CD4-positive, alpha-beta memory T cell (primary cell): Measurements from ENCODE around the gene ELP4. TPM values are rescaled to one million over a fixed set of nuclear protein-coding genes. Genes with fewer than 3 reads are reported as not detected.

ENCODE experiments used
- CTCF ChIA-PET: fragments of 350-600 bp; sonication (Branson Sonifier 250); formaldehyde crosslinking; loops from one replicate; lab custom pipeline; 2021; ENCODE audit warnings: inconsistent platforms; ENCODE audit not compliant: partially characterized antibody; lab: Charles Lee
- POLR2A ChIA-PET: fragments of 350-600 bp; sonication (Branson Sonifier 250); formaldehyde crosslinking; loops from one replicate; lab custom pipeline; 2021; ENCODE audit not compliant: partially characterized antibody; lab: Charles Lee
- DNase-seq, 5 donors: peaks; one replicate each; pipeline versions ENCODE4 v3.0.0 to v3.0.0-alpha.2; 2020 to 2022; ENCODE audit warnings: mixed read lengths in 1 of 5
- H3K27ac ChIP-seq: one replicate; pipeline ENCODE4 v1.7.0; 2013; ENCODE audit warnings: low read depth, low read length
- H3K27me3 ChIP-seq: 2 replicates; pipeline ENCODE4 v1.7.0; 2013; ENCODE audit warnings: mild to moderate bottlenecking, low read length, moderate library complexity; ENCODE audit not compliant: insufficient read depth
- H3K36me3 ChIP-seq: 2 replicates; pipeline ENCODE4 v1.7.0; 2013; ENCODE audit warnings: mild to moderate bottlenecking, low read length, moderate library complexity; ENCODE audit not compliant: insufficient read depth
- H3K4me1 ChIP-seq: 2 replicates; pipeline ENCODE4 v1.7.0; 2013; ENCODE audit warnings: mild to moderate bottlenecking, low read length, moderate library complexity; ENCODE audit not compliant: insufficient read depth
- H3K4me3 ChIP-seq, 2 donors: one replicate each; pipeline ENCODE4 v1.7.0; 2013; ENCODE audit warnings: low read length in 2 of 2, mild to moderate bottlenecking in 1 of 2
- H3K9me3 ChIP-seq, 2 donors: one replicate each; pipeline ENCODE4 v1.7.0; 2013; ENCODE audit warnings: low read length in 2 of 2, control low read depth in 1 of 2; ENCODE audit not compliant: control insufficient read depth in 1 of 2
- H3K27ac Mint-ChIP-seq, 7 donors: one replicate each; pipeline ENCODE4 v1.8.0; 2020 to 2021; ENCODE audit warnings: mixed read lengths in 7 of 7, mild to moderate bottlenecking in 6 of 7, inconsistent platforms in 3 of 7, moderate library complexity in 3 of 7
- H3K27me3 Mint-ChIP-seq, 2 donors: one replicate each; pipeline ENCODE4 v1.8.0; 2020 to 2021; ENCODE audit warnings: mixed read lengths in 2 of 2
- H3K36me3 Mint-ChIP-seq, 2 donors: one replicate each; pipeline ENCODE4 v1.8.0; 2020 to 2021; ENCODE audit warnings: mixed read lengths in 2 of 2, inconsistent platforms in 1 of 2, mild to moderate bottlenecking in 1 of 2
- H3K4me1 Mint-ChIP-seq, 4 donors: one replicate each; pipeline ENCODE4 v1.8.0; 2020 to 2021; ENCODE audit warnings: mixed read lengths in 4 of 4, mild to moderate bottlenecking in 1 of 4
- H3K4me3 Mint-ChIP-seq, 8 donors: one replicate each; pipeline ENCODE4 v1.8.0; 2020 to 2021; ENCODE audit warnings: mixed read lengths in 8 of 8, mild to moderate bottlenecking in 7 of 8, moderate library complexity in 6 of 8, inconsistent platforms in 3 of 8
- H3K9me3 Mint-ChIP-seq, 8 donors: one replicate each; pipeline ENCODE4 v1.8.0; 2020 to 2021; ENCODE audit warnings: mixed read lengths in 8 of 8, mild to moderate bottlenecking in 5 of 8, inconsistent platforms in 3 of 8, moderate library complexity in 1 of 8
- intact Hi-C: fragments of 100-400 bp; cut with micrococcal nuclease; formaldehyde crosslinking; loops from one replicate; pipeline ENCODE4 v1.15.1; 2023
- polyA plus RNA-seq, 2 donors: library from polyadenylated mRNA; unstranded; fragments of 300-500 nt; fragmentation: Illumina TruSeq; gene quantifications; one replicate each; pipeline ENCODE4 v1.2.3, GENCODE V29; 2021
- total RNA-seq, 2 experiments: library from RNA; stranded (reverse); gene quantifications; one replicate each; pipeline ENCODE4 v1.2.3, GENCODE V29; 2021

The ELP4 gene
- total and polyA plus RNA-seq, 4 experiments from 2014 or later = 18.1 to 29.0 (median 19.1) TPM

DNA sequence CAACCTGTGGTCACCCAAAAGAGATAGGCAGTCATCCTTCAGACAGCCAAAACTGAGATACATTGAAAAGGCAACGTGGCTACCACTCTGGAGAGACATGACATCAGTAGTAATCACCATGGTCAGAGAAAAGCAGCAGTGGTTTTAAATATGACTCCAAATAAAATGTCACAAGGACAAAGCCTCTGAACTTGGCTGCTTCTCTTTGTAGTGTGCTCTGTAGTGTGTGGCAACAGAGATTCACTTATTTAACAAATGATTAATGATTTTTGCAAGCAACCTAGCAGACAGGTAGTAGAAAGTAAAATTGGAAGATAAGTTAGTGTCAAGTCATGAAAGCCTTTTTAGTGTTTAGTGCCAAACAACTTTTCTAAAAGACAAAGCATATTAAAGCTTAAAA lies 238.0 kb downstream of the ELP4 start:
- no peaks in the 10 kb centered on the region for H3K4me1 Mint-ChIP-seq
- no peak overlapping the region for H3K4me3 ChIP-seq
- H3K4me3 Mint-ChIP-seq = no peak overlapping the region
- no peaks in the 10 kb centered on the region for H3K27me3 Mint-ChIP-seq
- peaks cover 7 to 10% of the 10 kb centered on the region in 2 donors for H3K36me3 Mint-ChIP-seq
- no peaks in the 10 kb centered on the region for H3K9me3 ChIP-seq
- H3K27me3 ChIP-seq = no peaks in the 10 kb centered on the region
- no peak overlapping the region for H3K27ac ChIP-seq
- H3K9me3 Mint-ChIP-seq = peaks cover 0 to 16% (median 10%) of the 10 kb centered on the region in 8 donors
- intact Hi-C loops = no loop called here
- no peaks in the 10 kb centered on the region for H3K4me1 ChIP-seq
- no peak for DNase-seq
- H3K36me3 ChIP-seq = no peaks in the 10 kb centered on the region
- CTCF ChIA-PET = no interaction called here
- POLR2A ChIA-PET = no interaction called here
- no peak overlapping the region for H3K27ac Mint-ChIP-seq

DNA sequence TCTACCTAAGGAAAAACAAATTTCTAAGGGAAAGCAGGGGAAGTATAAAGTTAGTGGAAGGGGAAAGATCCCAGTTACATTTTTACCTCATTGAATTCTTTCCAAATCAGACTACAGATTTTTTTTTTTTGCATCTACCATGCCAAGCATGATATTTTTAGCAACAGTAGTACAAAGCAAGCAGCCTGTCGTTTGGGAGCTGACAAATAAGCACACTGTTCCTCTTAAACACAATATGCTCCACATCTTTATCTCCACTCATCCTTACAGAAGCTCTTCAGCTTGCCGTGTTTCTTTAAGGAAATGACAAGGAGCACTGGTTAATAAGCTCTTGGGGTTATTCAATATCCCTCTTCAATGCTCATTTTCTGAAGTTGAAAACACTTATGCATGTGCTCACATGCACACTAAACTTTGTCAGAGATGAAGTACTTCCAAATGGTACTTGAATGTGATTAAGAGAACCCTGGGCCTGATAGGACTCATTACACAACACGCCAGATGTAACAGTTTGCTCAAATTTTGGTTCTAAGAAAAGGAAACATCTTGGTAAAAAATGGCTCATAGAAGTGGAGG lies 247.8 kb downstream of the ELP4 start:
- H3K4me1 Mint-ChIP-seq = no peaks in the 10 kb centered on the region
- H3K27me3 Mint-ChIP-seq = no peaks in the 10 kb centered on the region
- peaks cover 2 to 14% of the 10 kb centered on the region in 2 donors for H3K36me3 Mint-ChIP-seq
- H3K4me1 ChIP-seq = no peaks in the 10 kb centered on the region
- POLR2A ChIA-PET = no interaction called here
- DNase-seq = no peak
- no peak overlapping the region for H3K4me3 Mint-ChIP-seq
- H3K4me3 ChIP-seq = no peak overlapping the region
- no peaks in the 10 kb centered on the region for H3K9me3 ChIP-seq
- H3K27ac ChIP-seq = no peak overlapping the region
- H3K36me3 ChIP-seq = no peaks in the 10 kb centered on the region
- H3K9me3 Mint-ChIP-seq = no peaks in the 10 kb centered on the region
- intact Hi-C loops = no loop called here
- CTCF ChIA-PET = no interaction called here
- peak overlapping the region in 1 of 7 donors; percentile 25 for H3K27ac Mint-ChIP-seq
- H3K27me3 ChIP-seq = no peaks in the 10 kb centered on the region

DNA sequence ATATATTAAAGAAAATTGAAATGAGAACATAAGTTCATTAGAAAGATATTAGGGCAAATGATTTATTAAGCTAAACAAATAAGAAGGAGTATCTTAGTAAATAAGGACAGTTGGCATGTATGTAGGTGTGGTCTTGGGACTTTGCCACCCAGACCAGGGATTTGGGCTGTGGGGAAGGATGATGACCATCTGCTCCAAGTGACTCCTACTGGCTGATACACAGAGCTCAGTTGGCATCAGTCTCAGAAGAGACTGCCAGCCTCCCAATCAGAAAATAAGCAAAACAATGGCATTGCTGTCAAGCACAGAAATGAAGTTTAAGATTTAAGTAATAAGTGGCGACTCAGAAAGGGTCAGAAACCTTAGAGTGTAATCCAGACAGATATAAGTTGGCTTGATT lies 252.1 kb downstream of the ELP4 start:
- CTCF ChIA-PET = no interaction called here
- peaks cover 0 to 14% of the 10 kb centered on the region in 2 donors for H3K36me3 Mint-ChIP-seq
- H3K9me3 Mint-ChIP-seq = no peaks in the 10 kb centered on the region
- Histone ChIP-seq H3K4me1 (no peaks in the 10 kb centered on the region), H3K36me3 (no peaks in the 10 kb centered on the region), H3K27me3 (no peaks in the 10 kb centered on the region), H3K4me3 (no peak overlapping the region), H3K9me3 (no peaks in the 10 kb centered on the region), H3K27ac (no peak overlapping the region)
- DNase-seq = no peak
- POLR2A ChIA-PET = no interaction called here
- intact Hi-C loops = no loop called here
- H3K27me3 Mint-ChIP-seq = no peaks in the 10 kb centered on the region
- no peaks in the 10 kb centered on the region for H3K4me1 Mint-ChIP-seq
- no peak overlapping the region for H3K4me3 Mint-ChIP-seq
- no peak overlapping the region for H3K27ac Mint-ChIP-seq

DNA sequence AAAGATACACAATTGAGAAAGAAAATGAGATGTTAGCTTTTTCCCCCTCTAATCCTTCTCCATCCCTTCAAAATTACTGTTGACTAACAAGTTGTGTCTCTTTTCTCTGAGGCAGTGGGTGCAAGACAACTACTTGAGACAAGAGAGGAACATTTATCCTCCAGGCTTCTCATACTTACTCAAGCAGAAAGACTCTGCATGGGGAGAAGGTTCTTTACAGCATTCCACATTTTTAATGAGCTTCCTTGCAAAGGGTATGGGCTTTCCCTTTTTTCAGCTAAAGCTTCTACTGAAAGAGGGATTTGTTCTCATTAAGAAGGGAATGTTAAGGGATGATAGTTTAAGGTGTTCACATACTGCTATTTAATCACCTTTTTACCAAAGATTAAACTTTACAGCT lies 253.7 kb downstream of the ELP4 start:
- Mint-ChIP-seq H3K27me3 (no peaks in the 10 kb centered on the region), H3K4me3 (no peak overlapping the region), H3K4me1 (no peaks in the 10 kb centered on the region), H3K9me3 (no peaks in the 10 kb centered on the region), H3K36me3 (peaks cover 0 to 11% of the 10 kb centered on the region in 2 donors), H3K27ac (no peak overlapping the region)
- intact Hi-C loops = no loop called here
- ChIA-PET CTCF (interaction anchor here (1.3 kb wide), 1 partner anchor 522 kb away, joined by 3 read pairs; no protein-coding TSS in a partner anchor), POLR2A (no interaction called here)
- no peak for DNase-seq
- Histone ChIP-seq H3K27ac (no peak overlapping the region), H3K36me3 (no peaks in the 10 kb centered on the region), H3K9me3 (no peaks in the 10 kb centered on the region), H3K4me1 (no peaks in the 10 kb centered on the region), H3K27me3 (no peaks in the 10 kb centered on the region), H3K4me3 (no peak overlapping the region)

DNA sequence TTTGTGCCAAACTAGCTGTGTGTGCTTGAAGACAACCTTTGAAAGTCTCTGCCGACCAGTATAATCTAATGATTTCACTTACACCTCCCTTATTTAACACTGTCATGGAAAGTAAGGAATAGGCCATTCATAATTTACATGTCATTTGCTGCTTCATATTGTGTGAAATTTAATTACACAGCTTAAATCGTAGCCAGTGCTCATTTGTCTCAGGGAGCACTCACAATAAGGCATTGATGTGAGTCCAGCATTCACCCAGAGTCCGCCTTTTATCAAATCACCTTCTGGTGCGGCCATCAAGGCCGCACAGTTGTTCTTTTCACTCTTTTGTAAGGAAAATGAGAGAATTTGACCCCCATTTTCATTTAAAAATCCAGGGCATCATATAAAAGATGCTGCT lies 254.7 kb downstream of the ELP4 start:
- ChIA-PET CTCF (interaction anchor here (1.3 kb wide), 1 partner anchor 523 kb away, joined by 3 read pairs; no protein-coding TSS in a partner anchor), POLR2A (no interaction called here)
- H3K27ac ChIP-seq = no peak overlapping the region

DNA sequence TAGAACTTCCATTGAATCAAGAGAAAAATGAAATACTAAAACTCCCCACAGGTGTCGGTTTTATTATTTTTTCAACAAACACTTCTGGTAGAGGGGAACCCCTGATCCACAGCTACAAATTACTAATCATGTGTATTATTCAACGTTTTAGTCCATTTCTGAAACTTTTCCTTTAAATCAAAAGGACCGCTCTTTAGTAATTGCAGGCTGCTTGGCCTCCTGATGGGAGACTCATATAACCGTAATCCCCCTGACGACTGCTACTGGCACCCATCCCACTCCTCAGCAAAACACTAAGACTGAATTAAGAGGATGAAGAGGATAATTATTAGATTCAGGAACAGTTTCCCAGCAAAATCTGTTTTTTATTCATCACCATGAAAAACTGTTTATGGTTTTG lies 255.2 kb downstream of the ELP4 start:
- Mint-ChIP-seq H3K4me3 (no peak overlapping the region), H3K36me3 (peaks cover 0 to 11% of the 10 kb centered on the region in 2 donors), H3K27me3 (no peaks in the 10 kb centered on the region), H3K4me1 (no peaks in the 10 kb centered on the region), H3K27ac (no peak overlapping the region), H3K9me3 (no peaks in the 10 kb centered on the region)
- DNase-seq = no peak
- no peaks in the 10 kb centered on the region for H3K9me3 ChIP-seq
- H3K4me3 ChIP-seq = no peak overlapping the region
- H3K36me3 ChIP-seq = no peaks in the 10 kb centered on the region
- H3K27ac ChIP-seq = no peak overlapping the region
- CTCF ChIA-PET = no interaction called here
- H3K27me3 ChIP-seq = no peaks in the 10 kb centered on the region
- POLR2A ChIA-PET = no interaction called here
- no peaks in the 10 kb centered on the region for H3K4me1 ChIP-seq
- intact Hi-C loops = no loop called here

More for the DNA sequence above, 254.7 kb downstream of the ELP4 start:
- Mint-ChIP-seq H3K27ac (no peak overlapping the region), H3K27me3 (no peaks in the 10 kb centered on the region), H3K9me3 (no peaks in the 10 kb centered on the region), H3K4me3 (no peak overlapping the region), H3K36me3 (peaks cover 0 to 11% of the 10 kb centered on the region in 2 donors), H3K4me1 (no peaks in the 10 kb centered on the region)
- no peak for DNase-seq
- no peaks in the 10 kb centered on the region for H3K36me3 ChIP-seq
- intact Hi-C loops = no loop called here
- H3K27me3 ChIP-seq = no peaks in the 10 kb centered on the region
- H3K9me3 ChIP-seq = no peaks in the 10 kb centered on the region
- no peaks in the 10 kb centered on the region for H3K4me1 ChIP-seq
- H3K4me3 ChIP-seq = no peak overlapping the region

DNA sequence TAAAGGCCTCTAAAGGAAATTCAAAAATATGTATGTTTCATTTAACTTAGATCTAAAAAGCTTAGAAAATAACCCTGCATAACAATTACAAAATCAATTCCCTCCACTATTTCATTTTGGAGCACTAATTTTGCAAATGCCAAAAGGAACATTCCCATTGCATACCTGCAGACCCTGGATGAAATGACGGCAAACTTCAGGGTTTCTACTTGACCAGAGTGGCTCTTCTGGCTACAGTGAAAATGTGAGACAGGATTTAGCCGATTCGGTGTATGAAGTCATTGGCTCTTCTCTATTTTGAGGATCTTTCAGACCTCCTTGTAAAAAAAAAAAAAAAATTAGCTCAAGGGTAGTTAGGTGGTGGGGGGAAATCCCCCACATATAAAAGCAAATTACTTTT lies 257.5 kb downstream of the ELP4 start:
- peaks cover 3 to 16% of the 10 kb centered on the region in 2 donors for H3K36me3 Mint-ChIP-seq
- no peak overlapping the region for H3K27ac Mint-ChIP-seq
- H3K9me3 Mint-ChIP-seq = no peaks in the 10 kb centered on the region
- no peak for DNase-seq
- Histone ChIP-seq H3K4me1 (no peaks in the 10 kb centered on the region), H3K27me3 (no peaks in the 10 kb centered on the region), H3K9me3 (no peaks in the 10 kb centered on the region), H3K27ac (no peak overlapping the region), H3K4me3 (no peak overlapping the region), H3K36me3 (no peaks in the 10 kb centered on the region)
- no peaks in the 10 kb centered on the region for H3K27me3 Mint-ChIP-seq
- intact Hi-C loops = no loop called here
- no peak overlapping the region for H3K4me3 Mint-ChIP-seq
- H3K4me1 Mint-ChIP-seq = no peaks in the 10 kb centered on the region
- POLR2A ChIA-PET = no interaction called here
- CTCF ChIA-PET = interaction anchor here (0.7 kb wide), 1 partner anchor 36 kb away, joined by 4 read pairs; no protein-coding TSS in a partner anchor
